Measurements from ENCODE around the gene MTUS2. TPM values are rescaled to one million over a fixed set of nuclear protein-coding genes. Genes with fewer than 3 reads are reported as not detected.

MTUS2 gene
- polyA plus RNA-seq, 1 donor from 2014 or later: 4.4 TPM

- H3K4me2 ChIP-seq (ENCODE audit: low read length): no peak overlapping the region
- no peaks in the 10 kb centered on the region for H3F3A ChIP-seq (ENCODE audit: insufficient read depth, low read length, poor library complexity, severe bottlenecking)
- no peak overlapping the region for H2AFZ ChIP-seq (ENCODE audit: low read depth, low read length)
- H4K20me1 ChIP-seq (ENCODE audit: insufficient read depth): no peaks in the 10 kb centered on the region
- no peaks in the 10 kb centered on the region for H3K9me2 ChIP-seq (ENCODE audit: insufficient read depth, low read length)
- no peaks in the 10 kb centered on the region for H3K27me3 ChIP-seq (ENCODE audit: insufficient read depth, low read depth, low read length)
- no peak overlapping the region for H3K4me3 ChIP-seq (ENCODE audit: low read length)
- no peaks in the 10 kb centered on the region for H3K79me2 ChIP-seq (replicated peaks; ENCODE audit: insufficient read depth, low read length)
- H3K27ac ChIP-seq (ENCODE audit: low read length): no peak overlapping the region
- TF ChIP-seq SMC3 (conservative IDR thresholded peaks at IDR 0.05; ENCODE audit: poor library complexity) (no peak), CTCF (IDR thresholded peaks at IDR 0.05; ENCODE audit: poor library complexity, severe bottlenecking) (no peak), MXI1 (conservative IDR thresholded peaks at IDR 0.05; ENCODE audit: poor library complexity, severe bottlenecking) (no peak), RAD21 (conservative IDR thresholded peaks at IDR 0.05) (no peak), POLR2AphosphoS5 (IDR thresholded peaks at IDR 0.05) (no peak), REST (IDR thresholded peaks at IDR 0.05; ENCODE audit: borderline replicate concordance) (no peak), EZH2 (IDR thresholded peaks at IDR 0.05; ENCODE audit: borderline replicate concordance, insufficient read depth, low read length, poor library complexity, severe bottlenecking) (no peak), EP300 (conservative IDR thresholded peaks at IDR 0.05; ENCODE audit: poor library complexity, severe bottlenecking) (no peak), TAF1 (IDR thresholded peaks at IDR 0.05; ENCODE audit: low read depth) (no peak)
- no peaks in the 10 kb centered on the region for H3K9me3 ChIP-seq (ENCODE audit: low read length)
- no peaks in the 10 kb centered on the region for H3K36me3 ChIP-seq (ENCODE audit: insufficient read depth, low read length)
- H3K9ac ChIP-seq (ENCODE audit: low read length): no peak overlapping the region
Observed at GRCh38 chr13:29449726-29450125, 629.6 kb downstream of the MTUS2 start.

- Histone ChIP-seq H3K4me2 (ENCODE audit: low read length) (no peak overlapping the region), H4K20me1 (ENCODE audit: insufficient read depth) (no peaks in the 10 kb centered on the region), H3K9me2 (ENCODE audit: insufficient read depth, low read length) (no peaks in the 10 kb centered on the region), H3K27ac (ENCODE audit: low read length) (no peak overlapping the region), H3K27me3 (ENCODE audit: insufficient read depth, low read depth, low read length) (no peaks in the 10 kb centered on the region), H2AFZ (ENCODE audit: low read depth, low read length) (no peak overlapping the region), H3K9me3 (ENCODE audit: low read length) (no peaks in the 10 kb centered on the region), H3K36me3 (ENCODE audit: insufficient read depth, low read length) (no peaks in the 10 kb centered on the region), H3K9ac (ENCODE audit: low read length) (no peak overlapping the region), H3F3A (ENCODE audit: insufficient read depth, low read length, poor library complexity, severe bottlenecking) (no peaks in the 10 kb centered on the region), H3K4me3 (ENCODE audit: low read length) (no peak overlapping the region), H3K79me2 (replicated peaks; ENCODE audit: insufficient read depth, low read length) (no peaks in the 10 kb centered on the region)
- TF ChIP-seq RAD21 (conservative IDR thresholded peaks at IDR 0.05) (no peak), CTCF (IDR thresholded peaks at IDR 0.05; ENCODE audit: poor library complexity, severe bottlenecking) (no peak), MXI1 (conservative IDR thresholded peaks at IDR 0.05; ENCODE audit: poor library complexity, severe bottlenecking) (no peak), REST (IDR thresholded peaks at IDR 0.05; ENCODE audit: borderline replicate concordance) (no peak), POLR2AphosphoS5 (IDR thresholded peaks at IDR 0.05) (no peak), EZH2 (IDR thresholded peaks at IDR 0.05; ENCODE audit: borderline replicate concordance, insufficient read depth, low read length, poor library complexity, severe bottlenecking) (no peak), EP300 (conservative IDR thresholded peaks at IDR 0.05; ENCODE audit: poor library complexity, severe bottlenecking) (no peak), SMC3 (conservative IDR thresholded peaks at IDR 0.05; ENCODE audit: poor library complexity) (no peak), TAF1 (IDR thresholded peaks at IDR 0.05; ENCODE audit: low read depth) (no peak)
Observed at GRCh38 chr13:29451976-29452375, 631.8 kb downstream of the MTUS2 start.

Data from neural cell (in vitro differentiated cells).